ENCODE data around the gene DPCD. TPM values are rescaled to one million over a fixed set of nuclear protein-coding genes. Genes with fewer than 3 reads are reported as not detected.
A peak's percentile ranks its signal among the peaks of the same experiment; 100 is the strongest.

The DPCD gene
- 10 to 100 TPM; 30.6 to 36.1 (median 32.5) TPM for total RNA-seq (2021; fragmentation: NEBNext Ultra II Directional; extraction: Animal tissue kit (Norgen Biotek cat#: 25700))
- long read RNA-seq, transcript DPCD-202 (6 exons, 858 nt): major isoform, 47 of 50 reads
- long read RNA-seq, partial matches to known transcripts: 0 of 50 reads
- long read RNA-seq, other reads (novel, unspliced or antisense): 3 of 50 reads

DNA sequence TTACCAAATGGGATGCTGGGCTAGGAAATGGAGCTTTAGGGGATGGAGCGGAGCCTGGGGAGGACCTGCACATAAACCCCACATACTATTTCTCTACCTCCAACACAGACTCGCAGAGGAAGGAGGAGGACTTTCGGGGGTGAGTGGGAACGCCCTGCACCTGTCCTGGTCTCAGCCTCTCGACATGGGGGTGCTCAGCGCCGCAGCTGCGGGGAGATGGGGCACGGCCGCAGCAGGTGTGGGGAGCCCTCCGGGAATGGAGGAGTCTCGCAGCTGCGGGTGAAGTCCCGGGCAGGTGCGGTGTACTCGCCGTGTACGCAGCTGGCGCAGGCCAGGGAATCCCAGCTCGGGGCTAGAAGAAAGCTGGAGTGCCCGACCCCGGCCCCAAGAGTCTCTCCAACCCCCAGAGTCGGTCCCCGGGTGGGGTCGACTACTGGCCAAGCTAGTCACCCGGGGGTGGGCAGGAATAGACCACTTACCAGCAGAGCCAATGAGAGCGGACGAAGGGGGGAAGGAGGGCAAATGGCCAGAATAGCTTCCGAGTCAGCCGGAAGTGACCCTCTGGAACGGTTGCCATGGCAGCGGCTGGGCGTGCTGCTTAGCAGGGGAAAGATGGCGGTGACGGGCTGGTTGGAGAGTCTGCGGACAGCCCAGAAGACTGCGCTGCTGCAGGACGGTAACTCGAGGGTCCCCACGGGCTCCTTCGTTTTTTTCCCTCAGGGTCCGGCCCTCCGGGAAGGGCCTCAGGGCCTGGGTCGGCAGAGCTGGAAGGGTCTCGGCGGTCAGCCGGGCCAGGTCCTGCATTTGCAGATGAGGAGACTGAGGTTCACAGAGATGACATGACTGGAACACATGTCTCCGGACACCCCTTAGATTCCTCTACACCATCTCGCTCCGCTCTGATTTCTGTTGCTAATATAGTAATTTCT, at the start of gene DPCD, which contains the start of gene POLL:
TSS of gene DPCD (plus strand) at position 597 of the 929 bp plus-strand sequence. CDS start at position 613, 16 bp downstream.
TSS of gene POLL (minus strand) at position 533 of the 929 bp plus-strand sequence. CDS start 897 bp downstream, outside the sequence.
- 0 out of 2 replicates have a peak, but pooled peaks cover 3% of the 10 kb centered on the region for H3K27me3 Mint-ChIP-seq (ENCODE audit: insufficient read depth)
- H3K4me1 Mint-ChIP-seq (ENCODE audit: low read depth): peaks cover 23% of the 10 kb centered on the region
- peak within 1 kb of the TSS; percentile 97 for H3K4me3 Mint-ChIP-seq
- TF ChIP-seq, protein P1, sequence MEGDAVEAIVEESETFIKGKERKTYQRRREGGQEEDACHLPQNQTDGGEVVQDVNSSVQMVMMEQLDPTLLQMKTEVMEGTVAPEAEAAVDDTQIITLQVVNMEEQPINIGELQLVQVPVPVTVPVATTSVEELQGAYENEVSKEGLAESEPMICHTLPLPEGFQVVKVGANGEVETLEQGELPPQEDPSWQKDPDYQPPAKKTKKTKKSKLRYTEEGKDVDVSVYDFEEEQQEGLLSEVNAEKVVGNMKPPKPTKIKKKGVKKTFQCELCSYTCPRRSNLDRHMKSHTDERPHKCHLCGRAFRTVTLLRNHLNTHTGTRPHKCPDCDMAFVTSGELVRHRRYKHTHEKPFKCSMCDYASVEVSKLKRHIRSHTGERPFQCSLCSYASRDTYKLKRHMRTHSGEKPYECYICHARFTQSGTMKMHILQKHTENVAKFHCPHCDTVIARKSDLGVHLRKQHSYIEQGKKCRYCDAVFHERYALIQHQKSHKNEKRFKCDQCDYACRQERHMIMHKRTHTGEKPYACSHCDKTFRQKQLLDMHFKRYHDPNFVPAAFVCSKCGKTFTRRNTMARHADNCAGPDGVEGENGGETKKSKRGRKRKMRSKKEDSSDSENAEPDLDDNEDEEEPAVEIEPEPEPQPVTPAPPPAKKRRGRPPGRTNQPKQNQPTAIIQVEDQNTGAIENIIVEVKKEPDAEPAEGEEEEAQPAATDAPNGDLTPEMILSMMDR (IDR thresholded peaks at IDR 0.05): no peak
- peaks cover 10% of the 10 kb centered on the region; the same call in 1 of the 2 replicates for H3K36me3 Mint-ChIP-seq (ENCODE audit: low read depth)
- H3K27ac Mint-ChIP-seq: peak within 1 kb of the TSS; percentile 82
- DNase-seq: peak; percentile 91
- no peaks in the 10 kb centered on the region for H3K9me3 Mint-ChIP-seq

DNA sequence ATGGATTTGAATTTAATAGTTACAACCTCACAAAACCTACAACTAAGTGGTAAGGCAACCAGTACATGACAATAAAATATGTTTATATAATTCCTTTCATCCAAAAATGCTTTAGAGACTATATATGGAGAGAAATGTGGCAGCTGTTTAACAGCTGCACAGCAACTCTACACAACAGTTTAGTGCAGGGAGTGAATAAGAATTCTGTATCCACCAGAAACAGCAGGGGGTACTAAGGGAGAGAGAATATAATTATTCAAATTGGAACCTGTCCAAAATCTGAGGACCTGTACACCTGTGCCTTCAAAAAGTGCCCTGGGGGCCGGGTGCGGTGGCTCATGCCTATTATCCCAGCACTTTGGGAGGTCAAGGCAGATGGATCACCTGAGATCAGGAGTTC, 49.7 kb upstream of the DPCD start:
- TF ChIP-seq, protein P1 (IDR thresholded peaks at IDR 0.05): no peak
- H3K9me3 Mint-ChIP-seq: no peaks in the 10 kb centered on the region
- H3K4me3 Mint-ChIP-seq: no peak overlapping the region
- no peaks in the 10 kb centered on the region for H3K27me3 Mint-ChIP-seq (ENCODE audit: insufficient read depth)
- no peaks in the 10 kb centered on the region; the same call in 1 of the 2 replicates for H3K36me3 Mint-ChIP-seq (ENCODE audit: low read depth)
- no peaks in the 10 kb centered on the region for H3K4me1 Mint-ChIP-seq (ENCODE audit: low read depth)
- no peak for DNase-seq
- no peak overlapping the region for H3K27ac Mint-ChIP-seq

DNA sequence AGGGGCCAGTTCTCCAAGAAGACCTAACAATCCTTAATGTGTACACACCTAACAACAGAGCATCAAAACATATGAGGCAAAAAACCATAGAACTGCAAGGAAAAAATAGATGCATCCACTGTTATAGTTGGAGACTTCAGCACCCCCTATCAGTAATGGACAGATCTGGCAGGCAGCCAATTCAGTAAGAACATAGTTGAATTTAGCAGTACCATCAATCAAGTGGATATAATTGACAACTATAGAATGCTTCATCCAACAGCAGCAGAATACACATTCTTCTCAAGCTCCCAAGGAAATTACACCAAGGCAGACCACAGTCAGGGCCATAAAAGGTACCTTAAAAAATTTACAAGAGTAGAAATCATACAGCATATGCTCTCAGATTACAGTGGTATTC, 42.2 kb upstream of the DPCD start:
- Mint-ChIP-seq H3K36me3 (ENCODE audit: low read depth) (peaks cover 17% of the 10 kb centered on the region), H3K4me3 (no peak overlapping the region), H3K4me1 (ENCODE audit: low read depth) (no peaks in the 10 kb centered on the region), H3K9me3 (no peaks in the 10 kb centered on the region), H3K27ac (no peak overlapping the region), H3K27me3 (ENCODE audit: insufficient read depth) (no peaks in the 10 kb centered on the region)
- TF ChIP-seq, protein P1 (IDR thresholded peaks at IDR 0.05): no peak
- no peak for DNase-seq

DNA sequence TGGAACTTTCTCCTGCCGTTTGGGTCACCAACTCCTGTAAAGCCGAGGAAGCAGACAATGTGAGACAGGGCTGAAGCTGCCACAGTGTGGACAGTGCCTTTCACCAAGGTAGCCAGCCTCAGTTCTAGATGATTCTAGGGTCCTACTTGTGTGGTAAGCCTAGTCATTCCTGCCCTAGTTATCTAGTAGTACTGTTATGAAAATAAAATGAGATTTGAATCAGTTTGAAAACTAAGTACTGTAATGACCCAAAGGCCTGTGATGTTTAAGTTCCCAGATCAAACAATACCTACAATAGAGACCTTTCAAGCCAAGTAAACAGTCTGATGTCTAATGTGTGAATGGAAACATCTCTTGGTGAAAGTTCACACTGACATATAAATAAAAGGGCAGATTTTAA, 37.2 kb upstream of the DPCD start:
- no peak overlapping the region for H3K27ac Mint-ChIP-seq
- TF ChIP-seq, protein P1 (IDR thresholded peaks at IDR 0.05): no peak
- peaks cover 29% of the 10 kb centered on the region for H3K36me3 Mint-ChIP-seq (ENCODE audit: low read depth)
- no peak overlapping the region for H3K4me3 Mint-ChIP-seq
- H3K4me1 Mint-ChIP-seq (ENCODE audit: low read depth): no peaks in the 10 kb centered on the region
- DNase-seq: no peak
- no peaks in the 10 kb centered on the region for H3K9me3 Mint-ChIP-seq
- peaks cover 1% of the 10 kb centered on the region; the same call in 1 of the 2 replicates for H3K27me3 Mint-ChIP-seq (ENCODE audit: insufficient read depth)

DNA sequence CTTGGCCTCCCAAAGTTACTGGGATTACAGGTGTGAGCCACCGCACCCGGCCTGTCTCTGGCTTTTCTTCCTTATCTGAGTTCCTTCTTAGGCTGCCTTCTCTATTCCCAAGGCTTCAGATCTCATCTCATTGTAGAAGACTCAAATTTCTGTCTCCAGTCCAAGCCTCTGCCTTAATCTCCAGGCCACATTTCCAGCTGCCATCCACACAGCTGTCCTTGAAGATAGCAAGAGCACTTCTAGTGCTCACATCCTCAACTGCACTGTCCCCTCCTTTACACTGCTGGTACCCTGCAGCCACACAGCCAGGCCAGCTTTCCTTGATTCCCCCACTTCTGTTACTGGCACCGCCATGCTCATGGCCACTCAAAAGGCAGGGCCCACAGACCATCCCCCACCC, 35.7 kb upstream of the DPCD start:
- Mint-ChIP-seq H3K27me3 (ENCODE audit: insufficient read depth) (peaks cover 1% of the 10 kb centered on the region; the same call in 1 of the 2 replicates), H3K9me3 (no peaks in the 10 kb centered on the region), H3K36me3 (ENCODE audit: low read depth) (peaks cover 27% of the 10 kb centered on the region), H3K4me1 (ENCODE audit: low read depth) (no peaks in the 10 kb centered on the region), H3K27ac (no peak overlapping the region), H3K4me3 (no peak overlapping the region)
- no peak for DNase-seq
- TF ChIP-seq, protein P1 (IDR thresholded peaks at IDR 0.05): no peak

Measured in HFFc6 (cell line).